ENCODE results near the gene REV1.

- TF ChIP-seq FOXJ3 (CRISPR knock-in tag; IDR thresholded peaks at IDR 0.05; ENCODE audit: borderline replicate concordance) (no peak), USF1 (CRISPR knock-in tag; IDR thresholded peaks at IDR 0.05) (no peak), NR1H2 (CRISPR knock-in tag; IDR thresholded peaks at IDR 0.05) (no peak), STAT6 (CRISPR knock-in tag; conservative IDR thresholded peaks at IDR 0.05; ENCODE audit: low read depth) (no peak), HMGXB4 (CRISPR knock-in tag; IDR thresholded peaks at IDR 0.05) (no peak), NR3C1 (CRISPR knock-in tag; conservative IDR thresholded peaks at IDR 0.05; ENCODE audit: low read depth) (no peak), MXD4 (CRISPR knock-in tag; IDR thresholded peaks at IDR 0.05; ENCODE audit: borderline replicate concordance) (no peak), JUN (CRISPR knock-in tag; IDR thresholded peaks at IDR 0.05) (no peak)
- TF ChIP-seq, protein P1, sequence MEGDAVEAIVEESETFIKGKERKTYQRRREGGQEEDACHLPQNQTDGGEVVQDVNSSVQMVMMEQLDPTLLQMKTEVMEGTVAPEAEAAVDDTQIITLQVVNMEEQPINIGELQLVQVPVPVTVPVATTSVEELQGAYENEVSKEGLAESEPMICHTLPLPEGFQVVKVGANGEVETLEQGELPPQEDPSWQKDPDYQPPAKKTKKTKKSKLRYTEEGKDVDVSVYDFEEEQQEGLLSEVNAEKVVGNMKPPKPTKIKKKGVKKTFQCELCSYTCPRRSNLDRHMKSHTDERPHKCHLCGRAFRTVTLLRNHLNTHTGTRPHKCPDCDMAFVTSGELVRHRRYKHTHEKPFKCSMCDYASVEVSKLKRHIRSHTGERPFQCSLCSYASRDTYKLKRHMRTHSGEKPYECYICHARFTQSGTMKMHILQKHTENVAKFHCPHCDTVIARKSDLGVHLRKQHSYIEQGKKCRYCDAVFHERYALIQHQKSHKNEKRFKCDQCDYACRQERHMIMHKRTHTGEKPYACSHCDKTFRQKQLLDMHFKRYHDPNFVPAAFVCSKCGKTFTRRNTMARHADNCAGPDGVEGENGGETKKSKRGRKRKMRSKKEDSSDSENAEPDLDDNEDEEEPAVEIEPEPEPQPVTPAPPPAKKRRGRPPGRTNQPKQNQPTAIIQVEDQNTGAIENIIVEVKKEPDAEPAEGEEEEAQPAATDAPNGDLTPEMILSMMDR (IDR thresholded peaks at IDR 0.05): no peak
Measured at GRCh38 chr2:99485824-99486223, 4.0 kb downstream of the REV1 start.

All from WTC11 (cell line).